Muscle of arm (tissue), 12 donors: Measurements from ENCODE around the gene MCFD2. TPM values are rescaled to one million over a fixed set of nuclear protein-coding genes. Genes with fewer than 3 reads are reported as not detected.
"Not testable (repeated sequence)": the region's sequence is repeated elsewhere in the genome, so short reads cannot be mapped to it uniquely, and the experiment has no call there.

Source experiments
- DNase-seq: peaks from one replicate; pipeline ENCODE4 v3.0.0-alpha.2; 2013
- polyA plus RNA-seq, 12 donors: library from polyadenylated mRNA; unstranded; fragments of 120-200 nt; gene quantifications; one replicate each; pipeline ENCODE4 v1.2.1, GENCODE V29; 2013; ENCODE audit not compliant: insufficient read length in 12 of 12

The MCFD2 gene
- polyA plus RNA-seq, 12 donors, result 40.6 to 83.0 (median 51.1) TPM; not detected in 1

- DNase-seq, result no peak
These were observed 38.7 kb downstream of the MCFD2 start for GRCh38 chr2:46876741-46877384.

GRCh38 chr2:46875962-46876689 lies 39.5 kb downstream of the MCFD2 start:
- not testable (repeated sequence) for DNase-seq

DNA sequence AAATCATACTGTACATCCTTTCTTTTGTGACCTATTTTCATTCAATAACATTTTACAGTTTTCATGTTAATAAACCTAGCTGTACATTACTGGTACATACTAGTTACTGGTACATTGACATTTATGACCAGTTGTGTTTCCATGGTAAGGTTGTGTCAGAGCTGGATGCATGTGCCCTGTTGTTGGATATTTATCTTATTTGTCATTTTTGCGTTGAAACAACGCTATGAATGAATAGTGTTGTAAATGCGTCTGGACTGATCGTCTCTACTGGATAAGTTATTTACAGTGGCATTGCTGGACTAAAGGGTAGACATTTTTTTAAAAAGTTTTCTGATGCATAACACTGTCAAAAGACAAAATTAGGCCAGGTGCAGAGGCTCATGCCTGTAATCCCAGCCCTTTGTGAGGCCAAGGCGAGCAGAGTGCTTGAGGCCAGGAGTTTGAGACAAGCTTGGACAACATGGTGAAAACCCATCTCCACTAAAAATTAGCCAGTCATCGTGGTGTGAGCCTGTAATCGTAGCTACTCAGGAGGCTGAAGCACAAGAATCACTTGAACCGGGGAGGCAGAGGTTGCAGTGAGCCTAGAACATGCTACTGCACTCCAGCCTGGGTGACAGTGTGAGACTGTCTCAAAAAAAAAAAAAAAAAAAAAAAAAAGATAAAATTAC lies 40.2 kb downstream of the MCFD2 start:
- no peak for DNase-seq

GRCh38 chr2:46874236-46874929 lies 41.2 kb downstream of the MCFD2 start:
- no peak for DNase-seq

DNA sequence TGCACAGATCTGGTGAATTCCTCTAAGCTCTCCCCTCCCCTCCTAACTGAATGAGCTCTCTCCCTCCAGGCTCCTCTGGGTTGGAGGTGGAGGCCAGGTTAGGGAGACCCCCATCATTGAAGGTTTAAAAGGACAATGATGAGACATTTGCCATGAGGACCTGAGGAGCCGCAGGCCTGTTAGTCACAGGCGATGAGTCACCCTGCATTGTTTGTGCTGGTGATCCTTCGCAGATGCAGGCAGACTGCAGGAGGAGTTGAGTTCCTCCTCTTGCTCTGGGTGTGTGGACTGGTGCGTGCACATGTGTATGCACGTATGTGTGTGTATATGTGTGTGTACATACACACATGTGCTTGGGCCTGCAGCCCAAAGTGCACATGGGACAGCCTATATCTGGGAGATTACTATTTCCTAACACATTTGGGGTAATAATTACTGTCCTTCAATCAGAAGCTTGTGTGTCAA lies 42.0 kb downstream of the MCFD2 start:
- DNase-seq, result no peak

DNA sequence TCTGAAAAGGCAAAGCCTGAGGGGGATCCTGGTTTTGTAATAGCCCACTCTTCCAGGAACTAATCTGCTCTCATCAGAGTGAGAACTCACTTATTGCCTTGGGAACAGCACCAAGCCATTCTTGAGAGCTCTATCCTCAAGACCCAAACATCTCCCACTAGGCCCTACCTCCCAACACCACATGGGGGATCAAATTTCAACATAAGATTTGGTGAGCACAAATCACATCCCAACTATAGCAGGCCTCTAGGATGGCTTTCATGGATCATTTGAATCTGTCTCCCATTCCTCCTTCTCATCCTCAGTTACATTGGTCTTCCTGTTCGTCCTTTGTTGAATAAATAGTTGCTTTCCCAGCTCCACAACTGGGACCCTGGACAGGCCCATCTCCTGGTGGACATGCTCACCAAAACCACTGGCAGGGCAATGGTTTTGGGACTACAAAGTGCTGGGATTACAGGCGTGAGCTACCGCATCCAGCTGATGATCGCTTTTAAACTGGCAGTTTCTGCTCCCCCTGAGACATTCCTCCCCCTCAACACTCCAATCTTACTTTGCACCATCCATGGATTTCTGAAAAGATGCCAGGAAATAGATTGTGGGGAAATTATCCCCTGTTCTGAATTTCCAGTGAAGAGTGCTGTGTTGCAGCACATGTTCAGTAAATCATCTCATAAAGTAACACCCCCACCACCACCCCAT lies 42.6 kb downstream of the MCFD2 start:
- no peak for DNase-seq

DNA sequence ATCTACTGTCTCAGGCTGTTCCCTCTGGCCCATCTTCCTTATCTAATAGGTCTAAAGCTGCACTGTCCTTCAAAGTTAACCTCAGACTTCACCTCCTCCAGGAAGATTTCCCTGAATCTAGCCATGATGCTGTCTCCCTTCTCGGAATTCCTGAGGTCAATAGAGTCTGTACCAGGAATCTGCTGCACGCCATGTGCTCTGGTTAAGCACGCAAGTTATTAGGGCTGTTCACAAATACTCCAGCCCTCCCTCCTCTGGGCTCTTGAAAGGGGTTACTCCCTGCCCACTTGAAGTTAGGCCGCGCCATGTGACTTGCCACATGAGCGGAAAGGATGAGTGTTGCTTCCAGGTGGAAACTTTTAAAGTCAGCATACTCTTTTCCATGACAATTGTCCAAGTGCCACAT lies 43.6 kb downstream of the MCFD2 start:
- no peak for DNase-seq

DNA sequence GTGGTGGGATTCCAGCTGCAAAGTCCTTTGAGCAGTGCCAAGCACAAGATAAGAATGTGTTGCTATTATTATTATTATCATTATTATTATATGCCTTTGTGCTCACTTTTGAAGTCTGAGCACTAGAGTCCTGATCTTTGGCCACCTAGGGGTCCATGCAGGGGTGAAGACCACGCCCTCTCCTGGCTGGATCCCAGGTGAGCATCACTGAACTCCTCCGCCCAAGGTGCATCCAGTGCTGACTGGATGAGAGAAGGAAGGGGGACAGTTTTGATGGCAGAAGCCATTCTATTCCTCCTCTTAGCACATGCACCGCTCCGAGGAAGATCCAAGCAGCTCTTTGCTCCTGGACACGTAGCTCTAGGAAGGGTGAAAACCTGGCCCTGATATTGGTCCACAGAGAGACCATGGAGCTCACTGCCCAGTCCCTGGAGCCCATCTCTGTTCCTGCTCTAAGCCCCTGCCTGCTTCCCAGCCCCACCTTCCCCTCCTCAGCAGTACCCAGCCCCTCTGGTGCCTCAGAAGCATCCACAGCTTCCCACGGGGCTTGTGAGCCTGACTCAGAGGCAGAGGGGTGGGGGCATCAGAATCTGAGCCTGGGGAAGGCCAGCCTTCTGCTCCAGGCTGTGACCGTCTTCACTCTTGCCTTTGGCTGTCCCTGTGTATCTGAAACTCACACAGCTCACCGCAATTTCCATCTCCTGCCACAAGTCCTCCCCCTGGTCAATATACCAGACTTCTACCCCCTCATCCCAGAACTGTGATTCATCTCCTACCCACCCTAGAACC lies 45.4 kb downstream of the MCFD2 start:
- DNase-seq, result no peak

- no peak for DNase-seq
These were observed 46.0 kb downstream of the MCFD2 start for GRCh38 chr2:46869621-46870020.

DNA sequence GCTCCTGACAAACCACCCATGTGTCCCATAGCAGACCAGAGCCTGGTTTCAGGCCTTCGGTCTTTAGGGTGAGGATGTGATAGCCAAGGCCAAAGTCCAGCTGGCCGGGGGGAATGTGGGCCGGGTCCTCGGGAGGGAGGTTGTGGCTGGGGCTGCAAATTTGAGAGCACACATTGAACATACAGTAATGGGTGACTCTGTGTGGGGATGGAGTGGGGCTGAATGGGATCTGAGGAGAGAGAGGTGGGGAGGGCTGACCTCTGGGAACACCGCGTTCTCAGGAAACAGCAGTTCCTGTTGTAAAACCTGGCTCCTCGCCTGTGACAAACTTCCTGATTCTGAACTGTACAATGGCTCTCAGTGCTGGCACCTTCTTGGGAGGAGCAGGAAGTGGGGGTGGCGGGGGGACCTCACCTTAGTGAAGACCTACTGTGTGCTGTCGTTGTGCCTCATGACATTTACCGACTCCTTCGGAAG lies 48.8 kb downstream of the MCFD2 start:
- no peak for DNase-seq

DNA sequence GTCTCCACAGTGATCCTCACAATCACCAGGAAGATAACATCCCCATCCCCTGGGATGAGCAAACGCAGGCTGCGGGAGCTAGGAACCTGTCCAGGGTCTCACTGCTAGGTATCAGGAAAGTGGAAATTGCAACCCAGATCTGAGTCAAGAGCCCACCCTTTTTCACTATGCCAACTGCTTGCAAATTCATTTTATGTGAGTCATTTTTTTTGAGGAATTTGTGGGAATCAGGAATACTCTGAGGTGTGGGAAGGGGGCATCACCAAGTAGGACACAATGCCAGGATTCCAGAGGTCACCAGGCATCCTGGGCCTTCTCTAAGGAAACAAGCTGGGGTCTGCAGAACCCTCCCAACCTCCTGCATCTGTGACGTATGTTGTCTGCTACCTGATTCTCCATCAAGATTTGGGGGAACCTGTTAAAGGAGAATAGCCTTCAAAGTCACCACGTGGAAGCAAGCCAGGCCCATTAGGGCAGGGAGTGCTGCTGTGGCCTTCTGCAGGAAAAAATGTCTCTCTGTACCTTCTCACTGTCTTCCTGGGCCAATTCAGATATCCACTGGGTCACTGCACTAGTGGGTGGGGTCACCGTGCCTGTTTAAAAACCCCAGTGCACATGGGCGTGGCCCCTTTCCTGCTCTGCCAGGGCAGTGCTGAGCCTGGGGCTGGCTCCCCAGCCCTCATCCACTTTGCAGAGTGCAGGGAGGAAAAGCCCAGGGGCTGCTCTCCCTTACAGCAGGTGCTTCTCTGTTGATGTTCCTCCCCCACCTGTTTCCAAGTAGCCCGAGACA lies 50.2 kb downstream of the MCFD2 start:
- DNase-seq, result no peak

GRCh38 chr2:46863882-46864281 lies 51.7 kb downstream of the MCFD2 start:
- DNase-seq, result no peak

- no peak for DNase-seq
These were observed 53.1 kb downstream of the MCFD2 start for GRCh38 chr2:46862514-46862913.

DNA sequence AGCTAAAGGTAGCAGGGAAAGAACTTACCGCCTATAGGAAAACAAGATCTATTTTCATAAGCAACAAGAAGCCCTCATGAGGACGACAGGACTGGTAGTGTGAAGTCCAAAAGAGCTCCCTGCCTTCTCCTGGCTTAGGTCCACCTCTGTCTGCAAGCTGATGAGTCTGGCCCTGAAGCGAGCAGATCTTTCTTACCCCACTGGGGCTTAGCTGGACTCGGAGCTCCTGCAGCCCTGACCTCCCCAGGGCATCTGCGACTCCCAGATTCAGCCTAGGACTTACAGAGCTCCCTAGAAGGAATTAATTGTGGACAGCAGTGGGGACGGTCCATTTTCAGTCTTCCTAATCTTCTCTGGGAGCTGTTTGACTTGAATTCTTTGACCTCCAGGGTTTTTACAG lies 53.7 kb downstream of the MCFD2 start:
- no peak for DNase-seq

GRCh38 chr2:46859482-46859881 lies 56.1 kb downstream of the MCFD2 start:
- no peak for DNase-seq

DNA sequence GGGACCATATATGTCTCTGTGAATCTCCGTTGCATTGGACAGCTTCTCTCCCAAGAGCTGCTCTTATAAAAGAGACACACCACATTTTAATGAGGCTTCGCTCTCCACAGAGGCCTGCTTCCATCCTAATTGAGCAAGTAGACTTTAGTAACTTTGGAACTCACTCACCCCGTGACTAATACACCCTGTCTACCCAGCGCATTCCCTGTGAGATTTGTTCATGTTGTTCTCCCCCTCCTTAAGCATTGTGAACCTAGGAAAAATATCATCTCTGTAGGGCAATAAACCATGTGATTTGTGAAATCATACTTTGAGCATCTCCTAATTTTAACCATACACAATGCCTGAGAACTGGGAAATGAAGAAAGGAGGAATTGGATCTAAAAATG lies 56.9 kb downstream of the MCFD2 start:
- DNase-seq, result no peak

GRCh38 chr2:46857871-46858701 lies 57.5 kb downstream of the MCFD2 start:
- no peak for DNase-seq

GRCh38 chr2:46856336-46856735 lies 59.3 kb downstream of the MCFD2 start:
- DNase-seq, result no peak

DNA sequence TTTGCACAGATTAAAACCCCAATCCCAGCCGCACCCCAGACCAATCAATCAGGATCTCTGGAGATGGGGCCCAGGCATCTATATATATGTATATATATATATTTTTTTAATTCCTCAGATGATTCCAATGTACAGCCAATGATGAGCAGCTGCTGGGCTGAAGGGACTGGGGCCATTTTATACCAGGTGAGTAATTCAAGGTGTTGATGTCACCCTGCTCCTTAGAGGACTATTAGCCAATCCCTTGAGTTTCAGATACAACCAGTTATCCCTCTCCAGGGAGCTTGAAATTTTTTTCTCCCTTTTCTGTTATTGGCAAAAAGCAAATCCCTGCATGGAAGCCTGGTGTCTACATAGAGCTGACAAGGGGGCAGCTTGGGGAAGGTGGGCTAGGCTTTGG lies 59.8 kb downstream of the MCFD2 start:
- no peak for DNase-seq
